Neural progenitor cell (in vitro differentiated cells): ENCODE results near the gene GANC.

Source experiments
- EZH2 ChIP-seq: fragments of 200-600 bp; sonication (generic); IDR thresholded peaks from 2 replicates; pipeline ENCODE4 v1.6.1; 2017; ENCODE audit warnings: antibody characterized with exemption, mild to moderate bottlenecking, moderate library complexity
- EZH2phosphoT487 ChIP-seq: fragments of 200-600 bp; sonication (generic); IDR thresholded peaks from 2 replicates; pipeline ENCODE4 v1.6.1; 2017; ENCODE audit warnings: antibody characterized with exemption
- TF ChIP-seq, protein P1 (sequence below): fragments of 200-600 bp; sonication (generic); IDR thresholded peaks from 2 replicates; pipeline ENCODE4 v1.5.1; 2017; ENCODE audit warnings: antibody characterized with exemption, mild to moderate bottlenecking

DNA sequence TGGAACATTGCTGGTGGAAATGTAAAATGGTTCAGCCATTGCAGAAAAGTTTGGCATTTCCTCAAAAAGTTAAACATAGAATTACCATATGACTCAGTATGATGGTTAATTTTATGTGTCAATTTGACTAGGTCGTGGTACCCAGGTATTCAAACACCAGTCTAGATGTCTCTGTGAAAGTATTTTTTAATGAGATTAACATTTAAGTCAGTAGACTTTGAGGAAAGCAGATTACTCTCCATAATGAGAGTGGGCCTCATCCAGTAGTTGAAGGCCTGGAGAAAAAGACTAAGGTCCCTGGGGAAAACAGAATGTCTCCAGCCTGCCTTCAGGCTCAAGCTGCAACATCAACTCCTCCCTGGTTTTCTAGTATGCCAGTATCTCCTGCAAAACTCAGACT is 42.5 kb downstream of the GANC start:
- TF ChIP-seq EZH2 (no peak), EZH2phosphoT487 (no peak)
- TF ChIP-seq, protein P1, sequence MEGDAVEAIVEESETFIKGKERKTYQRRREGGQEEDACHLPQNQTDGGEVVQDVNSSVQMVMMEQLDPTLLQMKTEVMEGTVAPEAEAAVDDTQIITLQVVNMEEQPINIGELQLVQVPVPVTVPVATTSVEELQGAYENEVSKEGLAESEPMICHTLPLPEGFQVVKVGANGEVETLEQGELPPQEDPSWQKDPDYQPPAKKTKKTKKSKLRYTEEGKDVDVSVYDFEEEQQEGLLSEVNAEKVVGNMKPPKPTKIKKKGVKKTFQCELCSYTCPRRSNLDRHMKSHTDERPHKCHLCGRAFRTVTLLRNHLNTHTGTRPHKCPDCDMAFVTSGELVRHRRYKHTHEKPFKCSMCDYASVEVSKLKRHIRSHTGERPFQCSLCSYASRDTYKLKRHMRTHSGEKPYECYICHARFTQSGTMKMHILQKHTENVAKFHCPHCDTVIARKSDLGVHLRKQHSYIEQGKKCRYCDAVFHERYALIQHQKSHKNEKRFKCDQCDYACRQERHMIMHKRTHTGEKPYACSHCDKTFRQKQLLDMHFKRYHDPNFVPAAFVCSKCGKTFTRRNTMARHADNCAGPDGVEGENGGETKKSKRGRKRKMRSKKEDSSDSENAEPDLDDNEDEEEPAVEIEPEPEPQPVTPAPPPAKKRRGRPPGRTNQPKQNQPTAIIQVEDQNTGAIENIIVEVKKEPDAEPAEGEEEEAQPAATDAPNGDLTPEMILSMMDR = no peak
